HEK293 (cell line): ENCODE results near the gene CETN3.

Experiments
- GLI4 ChIP-seq: fragments of 450-650 bp; formaldehyde crosslinking; IDR thresholded peaks from 2 replicates; pipeline ENCODE4 v1.5.1; 2016; ENCODE audit warnings: missing biosample characterization, missing genetic modification characterization
- GLIS1 ChIP-seq: fragments of 450-650 bp; formaldehyde crosslinking; IDR thresholded peaks from 2 replicates; pipeline ENCODE4 v1.5.1; 2016; ENCODE audit warnings: missing biosample characterization, missing genetic modification characterization
- MZF1 ChIP-seq: fragments of 450-650 bp; formaldehyde crosslinking; IDR thresholded peaks from 2 replicates; pipeline ENCODE4 v1.5.1; 2017; ENCODE audit warnings: missing biosample characterization, missing genetic modification characterization, borderline replicate concordance
- SCRT1 ChIP-seq: fragments of 450-650 bp; formaldehyde crosslinking; IDR thresholded peaks from 2 replicates; pipeline ENCODE4 v1.5.1; 2016; ENCODE audit warnings: missing biosample characterization, missing genetic modification characterization, borderline replicate concordance
- YY1 ChIP-seq: fragments of 450-650 bp; formaldehyde crosslinking; IDR thresholded peaks from 2 replicates; pipeline ENCODE4 v1.5.1; 2018; ENCODE audit warnings: missing biosample characterization, missing genetic modification characterization
- YY2 ChIP-seq: fragments of 450-650 bp; formaldehyde crosslinking; IDR thresholded peaks from 2 replicates; pipeline ENCODE4 v1.5.1; 2016; ENCODE audit warnings: missing biosample characterization, missing genetic modification characterization
- ZBTB17 ChIP-seq: fragments of 450-650 bp; formaldehyde crosslinking; IDR thresholded peaks from 2 replicates; pipeline ENCODE4 v1.5.1; 2016; ENCODE audit warnings: missing biosample characterization, missing genetic modification characterization
- ZNF133 ChIP-seq: fragments of 450-650 bp; formaldehyde crosslinking; IDR thresholded peaks from 2 replicates; pipeline ENCODE4 v1.5.1; 2016; ENCODE audit warnings: missing biosample characterization, missing genetic modification characterization
- ZNF157 ChIP-seq: fragments of 450-650 bp; formaldehyde crosslinking; IDR thresholded peaks from 2 replicates; pipeline ENCODE4 v1.5.1; 2016; ENCODE audit warnings: missing biosample characterization, missing genetic modification characterization
- ZNF174 ChIP-seq: fragments of 450-650 bp; formaldehyde crosslinking; IDR thresholded peaks from 2 replicates; pipeline ENCODE4 v1.5.0; 2017; ENCODE audit warnings: missing biosample characterization, mild to moderate bottlenecking, missing genetic modification characterization
- ZNF211 ChIP-seq: fragments of 450-650 bp; formaldehyde crosslinking; IDR thresholded peaks from 2 replicates; pipeline ENCODE4 v1.5.1; 2016; ENCODE audit warnings: low read depth, missing biosample characterization, missing genetic modification characterization
- ZNF362 ChIP-seq: fragments of 450-650 bp; formaldehyde crosslinking; IDR thresholded peaks from 2 replicates; pipeline ENCODE4 v1.5.1; 2016; ENCODE audit warnings: missing biosample characterization, missing genetic modification characterization
- ZNF391 ChIP-seq: fragments of 450-650 bp; formaldehyde crosslinking; IDR thresholded peaks from 2 replicates; pipeline ENCODE4 v1.5.1; 2016; ENCODE audit warnings: low read depth, missing biosample characterization, missing genetic modification characterization, borderline replicate concordance
- ZNF394 ChIP-seq: fragments of 450-650 bp; formaldehyde crosslinking; IDR thresholded peaks from 2 replicates; pipeline ENCODE4 v1.5.1; 2016; ENCODE audit warnings: missing biosample characterization, missing genetic modification characterization, mild to moderate bottlenecking, moderate library complexity, borderline replicate concordance
- ZNF449 ChIP-seq: fragments of 450-650 bp; formaldehyde crosslinking; IDR thresholded peaks from 2 replicates; pipeline ENCODE4 v1.5.1; 2017; ENCODE audit warnings: missing biosample characterization, mild to moderate bottlenecking, missing genetic modification characterization, moderate library complexity
- ZNF513 ChIP-seq: fragments of 450-650 bp; IDR thresholded peaks from 2 replicates; pipeline ENCODE4 v1.5.1; 2018; ENCODE audit warnings: missing biosample characterization, missing genetic modification characterization
- ZNF621 ChIP-seq: fragments of 450-650 bp; formaldehyde crosslinking; IDR thresholded peaks from 2 replicates; pipeline ENCODE4 v1.5.1; 2017; ENCODE audit warnings: missing biosample characterization, missing genetic modification characterization
- ZNF645 ChIP-seq: fragments of 450-650 bp; formaldehyde crosslinking; IDR thresholded peaks from 2 replicates; pipeline ENCODE4; 2016; ENCODE audit warnings: missing biosample characterization, missing genetic modification characterization
- ZNF660 ChIP-seq: fragments of 450-650 bp; IDR thresholded peaks from 2 replicates; pipeline ENCODE4 v1.5.1; 2018; ENCODE audit warnings: missing biosample characterization, mild to moderate bottlenecking, missing genetic modification characterization
- ZNF670 ChIP-seq: fragments of 450-650 bp; formaldehyde crosslinking; IDR thresholded peaks from 2 replicates; pipeline ENCODE4 v1.5.1; 2016; ENCODE audit warnings: missing biosample characterization, missing genetic modification characterization, low read depth
- ZNF747 ChIP-seq: fragments of 450-650 bp; formaldehyde crosslinking; IDR thresholded peaks from 2 replicates; pipeline ENCODE4 v1.5.1; 2016; ENCODE audit warnings: missing biosample characterization, missing genetic modification characterization
- ZNF785 ChIP-seq: fragments of 450-650 bp; formaldehyde crosslinking; IDR thresholded peaks from 2 replicates; pipeline ENCODE4 v1.5.1; 2016; ENCODE audit warnings: missing biosample characterization, missing genetic modification characterization
- ZSCAN30 ChIP-seq: fragments of 450-650 bp; IDR thresholded peaks from 2 replicates; pipeline ENCODE4 v1.5.1; 2018; ENCODE audit warnings: missing biosample characterization, mild to moderate bottlenecking, missing genetic modification characterization, moderate library complexity
- ZSCAN4 ChIP-seq: fragments of 450-650 bp; formaldehyde crosslinking; IDR thresholded peaks from 2 replicates; pipeline ENCODE4 v1.5.1; 2017; ENCODE audit warnings: missing biosample characterization, missing genetic modification characterization
- ZXDB ChIP-seq: fragments of 450-650 bp; formaldehyde crosslinking; IDR thresholded peaks from 2 replicates; pipeline ENCODE4 v1.5.1; 2016; ENCODE audit warnings: missing biosample characterization, missing genetic modification characterization

CETN3 gene

GRCh38 chr5:90356622-90357021, 52.9 kb downstream of the CETN3 start (continued):
- TF ChIP-seq ZNF513 (tag by site-specific recombination), result no peak
- 0 out of 2 replicates have a peak, but pooled peaks have one; percentile 51 for TF ChIP-seq ZNF660 (tag by site-specific recombination)
- no peak for TF ChIP-seq YY2 (tag by site-specific recombination)
- no peak for TF ChIP-seq ZNF133 (tag by site-specific recombination)
- no peak for TF ChIP-seq ZNF747 (tag by site-specific recombination)
- TF ChIP-seq ZNF621 (tag by site-specific recombination), result no peak
- no peak for TF ChIP-seq ZNF449 (tag by site-specific recombination)
- TF ChIP-seq ZSCAN4, result no peak
- TF ChIP-seq ZNF391, result no peak
- TF ChIP-seq ZNF645, result no peak
- TF ChIP-seq SCRT1 (tag by site-specific recombination), result no peak
- no peak for TF ChIP-seq GLI4
- no peak for TF ChIP-seq GLIS1 (tag by site-specific recombination)
- no peak for TF ChIP-seq ZNF211 (tag by site-specific recombination)
- TF ChIP-seq ZNF670 (tag by site-specific recombination), result no peak
- TF ChIP-seq YY1 (tag by site-specific recombination), result no peak
- TF ChIP-seq ZNF394 (tag by site-specific recombination), result no peak
- no peak for TF ChIP-seq ZNF785
- TF ChIP-seq ZNF362 (tag by site-specific recombination), result no peak
- no peak; the same call in 1 of the 2 replicates for TF ChIP-seq ZXDB (tag by site-specific recombination)
- TF ChIP-seq ZBTB17, result peak; percentile 65
- TF ChIP-seq ZNF157 (tag by site-specific recombination), result no peak
- no peak for TF ChIP-seq MZF1 (tag by site-specific recombination)
- no peak for TF ChIP-seq ZNF174 (tag by site-specific recombination)
- peak; percentile 95 for TF ChIP-seq ZSCAN30 (tag by site-specific recombination)
